Endodermal cell (in vitro differentiated cells): ENCODE results near the gene AP4B1. TPM values are rescaled to one million over a fixed set of nuclear protein-coding genes. Genes with fewer than 3 reads are reported as not detected.
"Not testable (repeated sequence)": the region's sequence is repeated elsewhere in the genome, so short reads cannot be mapped to it uniquely, and the experiment has no call there.

Experiments
- DNase-seq: peaks from one replicate; pipeline ENCODE4 v3.0.0-alpha.2; 2017
- H3K27ac ChIP-seq: 2 replicates; pipeline ENCODE4 v1.5.1; 2013; ENCODE audit warnings: mild to moderate bottlenecking, low read depth, low read length, moderate library complexity
- H3K27me3 ChIP-seq: 2 replicates; pipeline ENCODE4 v1.6.1; 2013; ENCODE audit warnings: mild to moderate bottlenecking, low read length, moderate library complexity; ENCODE audit not compliant: insufficient read depth, control insufficient read depth, poor library complexity, severe bottlenecking
- H3K36me3 ChIP-seq: 2 replicates; pipeline ENCODE4 v1.7.0; 2013; ENCODE audit warnings: mild to moderate bottlenecking, low read length, moderate library complexity; ENCODE audit not compliant: control insufficient read depth, insufficient read depth
- H3K4me1 ChIP-seq: one replicate; pipeline ENCODE4 v1.7.0; 2013; ENCODE audit warnings: low read length; ENCODE audit not compliant: control insufficient read depth, insufficient read depth
- H3K4me3 ChIP-seq: 2 replicates; pipeline ENCODE4 v1.5.1; 2013; ENCODE audit warnings: mild to moderate bottlenecking, low read length, moderate library complexity
- H3K9ac ChIP-seq: 2 replicates; pipeline ENCODE4 v1.6.1; 2013; ENCODE audit warnings: mild to moderate bottlenecking, low read length, moderate library complexity; ENCODE audit not compliant: poor library complexity, severe bottlenecking; ENCODE audit errors: extremely low read depth
- H3K9me3 ChIP-seq: 2 replicates; pipeline ENCODE4 v1.6.1; 2013; ENCODE audit warnings: mild to moderate bottlenecking, low read length, moderate library complexity; ENCODE audit not compliant: control insufficient read depth
- H3K27ac Mint-ChIP-seq: 2 replicates; pipeline ENCODE4 v1.8.0; 2020; ENCODE audit warnings: mixed read lengths
- H3K27me3 Mint-ChIP-seq: 2 replicates; pipeline ENCODE4 v1.8.0; 2021; ENCODE audit warnings: mild to moderate bottlenecking, mixed read lengths; ENCODE audit not compliant: insufficient read depth
- H3K36me3 Mint-ChIP-seq: 2 replicates; pipeline ENCODE4 v1.8.0; 2020; ENCODE audit warnings: low read depth, mixed read lengths
- H3K4me1 Mint-ChIP-seq: 2 replicates; pipeline ENCODE4 v1.8.0; 2020; ENCODE audit warnings: mixed read lengths
- H3K4me3 Mint-ChIP-seq: 2 replicates; pipeline ENCODE4 v1.8.0; 2020; ENCODE audit warnings: mild to moderate bottlenecking, moderate library complexity, mixed read lengths
- H3K9me3 Mint-ChIP-seq: 2 replicates; pipeline ENCODE4 v1.8.0; 2020; ENCODE audit warnings: mild to moderate bottlenecking, mixed read lengths
- WGBS, 2 experiments: methylation state at CpG; one replicate each; pipeline versions ENCODE4 v1.1.5 to v1.1.7; 2013; ENCODE audit warnings: missing lambda C conversion rate in 2 of 2, mixed read lengths in 1 of 2; ENCODE audit not compliant: insufficient coverage in 1 of 2, insufficient read length in 1 of 2; 5-methylcytosine and 5-hydroxymethylcytosine counted together
- total RNA-seq, 2 donors: library from RNA; stranded (reverse); fragmentation: NEBNext Ultra II Directional in 1 of 2; extraction: Animal tissue kit (Norgen Biotek cat#: 25700) in 1 of 2; gene quantifications; 2 replicates in 1 of 2; 3 replicates in 1 of 2; pipeline ENCODE4 v1.2.1, GENCODE V29; 2021
- TF ChIP-seq, protein P1 (sequence below): fragments of 200-600 bp; sonication (generic); conservative IDR thresholded peaks from 2 replicates; pipeline ENCODE4 v1.5.0; 2021; ENCODE audit warnings: antibody characterized with exemption, mild to moderate bottlenecking

AP4B1 gene
- total RNA-seq, 2 donors from 2014 or later = 9.6 to 14.7 TPM

DNA sequence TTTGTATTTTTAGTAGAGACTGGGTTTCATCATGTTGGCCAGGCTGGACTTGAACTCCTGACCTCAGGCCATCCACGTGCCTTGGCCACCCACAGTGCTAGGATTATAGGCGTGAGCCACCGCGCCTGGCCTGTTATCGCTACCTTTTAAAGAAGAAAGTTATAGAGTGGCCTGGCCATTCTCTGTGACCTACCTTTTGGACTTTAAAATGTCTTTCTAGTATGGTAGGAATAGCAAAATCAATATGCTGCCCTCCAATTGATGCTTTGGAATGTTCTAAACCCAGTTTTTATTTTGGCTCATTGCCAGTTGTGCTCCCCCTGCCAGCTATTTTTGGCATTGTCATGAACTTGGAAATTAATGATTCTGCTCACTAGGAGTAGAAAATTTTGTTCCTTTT, 44.4 kb upstream of the AP4B1 start:
- Histone ChIP-seq H3K36me3 (peaks cover 6% of the 10 kb centered on the region), H3K9me3 (no peaks in the 10 kb centered on the region), H3K4me3 (no peak overlapping the region), H3K4me1 (peaks cover 16% of the 10 kb centered on the region), H3K9ac (no peak overlapping the region), H3K27ac (no peak overlapping the region), H3K27me3 (no peaks in the 10 kb centered on the region)
- 95% methylated on average over 5 of the region's 5 CpGs; no CpG with 5 or more reads in 1 of the 2 experiments for WGBS, 2 experiments
- no peak for DNase-seq
- H3K4me3 Mint-ChIP-seq = no peak overlapping the region
- no peak overlapping the region for H3K27ac Mint-ChIP-seq
- TF ChIP-seq, protein P1, sequence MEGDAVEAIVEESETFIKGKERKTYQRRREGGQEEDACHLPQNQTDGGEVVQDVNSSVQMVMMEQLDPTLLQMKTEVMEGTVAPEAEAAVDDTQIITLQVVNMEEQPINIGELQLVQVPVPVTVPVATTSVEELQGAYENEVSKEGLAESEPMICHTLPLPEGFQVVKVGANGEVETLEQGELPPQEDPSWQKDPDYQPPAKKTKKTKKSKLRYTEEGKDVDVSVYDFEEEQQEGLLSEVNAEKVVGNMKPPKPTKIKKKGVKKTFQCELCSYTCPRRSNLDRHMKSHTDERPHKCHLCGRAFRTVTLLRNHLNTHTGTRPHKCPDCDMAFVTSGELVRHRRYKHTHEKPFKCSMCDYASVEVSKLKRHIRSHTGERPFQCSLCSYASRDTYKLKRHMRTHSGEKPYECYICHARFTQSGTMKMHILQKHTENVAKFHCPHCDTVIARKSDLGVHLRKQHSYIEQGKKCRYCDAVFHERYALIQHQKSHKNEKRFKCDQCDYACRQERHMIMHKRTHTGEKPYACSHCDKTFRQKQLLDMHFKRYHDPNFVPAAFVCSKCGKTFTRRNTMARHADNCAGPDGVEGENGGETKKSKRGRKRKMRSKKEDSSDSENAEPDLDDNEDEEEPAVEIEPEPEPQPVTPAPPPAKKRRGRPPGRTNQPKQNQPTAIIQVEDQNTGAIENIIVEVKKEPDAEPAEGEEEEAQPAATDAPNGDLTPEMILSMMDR = peak; percentile 55
- H3K27me3 Mint-ChIP-seq = no peaks in the 10 kb centered on the region
- H3K9me3 Mint-ChIP-seq = no peaks in the 10 kb centered on the region
- peaks cover 27% of the 10 kb centered on the region for H3K4me1 Mint-ChIP-seq
- peaks cover 17% of the 10 kb centered on the region for H3K36me3 Mint-ChIP-seq

DNA sequence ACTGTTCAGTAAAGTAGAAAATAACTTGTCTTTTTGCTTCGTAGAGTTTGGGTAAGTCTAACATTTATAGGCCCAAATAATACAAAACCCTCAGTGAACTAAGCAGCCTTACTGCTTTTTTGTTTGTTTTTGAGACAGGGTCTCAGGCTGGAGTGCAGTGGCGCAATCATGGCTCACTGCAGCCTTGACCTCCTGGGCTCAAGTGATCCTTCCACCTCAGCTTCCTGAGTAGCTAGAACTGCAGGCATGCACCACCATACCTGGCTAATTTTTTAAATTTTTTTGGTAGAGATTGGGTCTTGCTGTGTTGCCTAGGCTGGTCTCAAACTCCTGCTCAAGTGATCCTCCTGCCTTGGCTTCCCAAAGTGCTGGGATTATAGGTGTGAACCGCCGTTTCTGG, 43.6 kb upstream of the AP4B1 start:
- H3K27ac Mint-ChIP-seq, H3K4me3 Mint-ChIP-seq, H3K27me3 Mint-ChIP-seq, H3K27ac ChIP-seq, H3K9me3 ChIP-seq, H3K4me3 ChIP-seq, H3K36me3 ChIP-seq, H3K9ac ChIP-seq, DNase-seq, H3K9me3 Mint-ChIP-seq, H3K27me3 ChIP-seq: not testable (repeated sequence)
- H3K36me3 Mint-ChIP-seq = peaks cover 17% of the 10 kb centered on the region
- peaks cover 27% of the 10 kb centered on the region for H3K4me1 Mint-ChIP-seq
- 96% methylated on average over 4 of the region's 4 CpGs; no CpG with 5 or more reads in 1 of the 2 experiments for WGBS, 2 experiments
- H3K4me1 ChIP-seq = peaks cover 16% of the 10 kb centered on the region

DNA sequence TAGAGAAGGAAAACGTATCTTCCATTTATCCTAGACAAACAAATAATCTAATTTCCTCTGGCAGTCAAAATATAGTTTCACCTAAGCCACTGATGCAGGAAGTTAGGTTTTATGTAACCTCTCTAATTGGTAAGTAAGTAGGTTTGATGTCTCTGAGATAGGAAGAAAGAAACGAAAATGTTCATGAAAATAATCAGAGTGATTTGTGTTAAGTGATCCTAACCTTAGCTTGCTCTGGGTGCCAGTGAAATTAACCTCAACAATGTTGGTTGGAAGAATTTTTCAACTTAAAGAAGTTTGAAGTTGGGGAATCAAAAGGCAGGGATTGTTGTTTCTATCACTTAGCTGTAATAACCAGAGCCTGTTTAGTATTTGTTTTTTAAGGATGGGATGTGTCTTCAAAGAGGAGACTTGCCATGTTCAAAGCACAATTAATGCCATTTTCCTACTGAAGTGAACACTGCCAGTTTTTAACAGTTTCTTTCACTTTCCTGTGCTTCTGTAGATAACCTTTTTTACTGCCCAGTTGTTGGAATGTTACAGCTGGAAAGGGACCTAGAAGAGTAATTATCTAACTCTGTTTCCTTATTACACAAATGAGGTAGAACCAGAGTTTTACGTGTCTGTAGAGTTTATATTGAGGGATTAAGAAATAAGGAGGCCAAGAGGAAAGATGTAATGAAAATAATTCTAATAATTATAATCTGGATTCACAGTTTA, 42.9 kb upstream of the AP4B1 start:
- peaks cover 16% of the 10 kb centered on the region for H3K4me1 ChIP-seq
- no peak overlapping the region for H3K27ac ChIP-seq
- H3K27ac Mint-ChIP-seq = peak overlapping the region; percentile 12
- no peaks in the 10 kb centered on the region for H3K9me3 ChIP-seq
- peaks cover 17% of the 10 kb centered on the region for H3K36me3 Mint-ChIP-seq
- no peak overlapping the region for H3K9ac ChIP-seq
- peaks cover 27% of the 10 kb centered on the region for H3K4me1 Mint-ChIP-seq
- DNase-seq = no peak
- peaks cover 14% of the 10 kb centered on the region for H3K36me3 ChIP-seq
- H3K9me3 Mint-ChIP-seq = no peaks in the 10 kb centered on the region
- H3K27me3 Mint-ChIP-seq = no peaks in the 10 kb centered on the region
- WGBS, 2 experiments = 88 to 100% methylated on average over 1 to 2 of the region's 3 CpGs
- TF ChIP-seq, protein P1 = no peak
- no peak overlapping the region for H3K4me3 Mint-ChIP-seq
- H3K27me3 ChIP-seq = no peaks in the 10 kb centered on the region
- H3K4me3 ChIP-seq = peak overlapping the region; percentile 62
